Measurements from ENCODE around the gene GNAO1. TPM values are rescaled to one million over a fixed set of nuclear protein-coding genes. Genes with fewer than 3 reads are reported as not detected.
"Not testable (repeated sequence)": the region's sequence is repeated elsewhere in the genome, so short reads cannot be mapped to it uniquely, and the experiment has no call there.

The GNAO1 gene
- total RNA-seq, 1 donor from 2014 or later: 15.4 TPM

DNA sequence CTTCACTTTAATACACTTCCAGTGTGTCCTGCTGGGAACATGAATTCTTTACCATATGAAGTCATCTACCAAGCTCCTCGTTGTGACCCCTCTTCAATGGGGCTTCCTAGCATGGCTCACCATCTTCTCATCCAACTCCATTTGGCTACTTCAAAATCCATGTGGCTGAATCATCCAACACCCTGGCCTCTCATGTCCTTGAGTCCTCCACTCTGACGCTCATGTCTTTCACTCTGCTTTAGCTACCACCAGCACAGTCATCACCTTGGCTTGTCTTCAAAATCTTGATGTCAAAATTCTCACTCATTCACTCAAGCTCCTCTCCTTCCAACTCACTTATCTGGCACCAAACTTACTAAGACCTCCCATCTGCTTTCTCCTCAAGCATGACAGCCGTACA lies 198.3 kb downstream of the GNAO1 start:
- H3K36me3 ChIP-seq: peaks cover 78% of the 10 kb centered on the region

DNA sequence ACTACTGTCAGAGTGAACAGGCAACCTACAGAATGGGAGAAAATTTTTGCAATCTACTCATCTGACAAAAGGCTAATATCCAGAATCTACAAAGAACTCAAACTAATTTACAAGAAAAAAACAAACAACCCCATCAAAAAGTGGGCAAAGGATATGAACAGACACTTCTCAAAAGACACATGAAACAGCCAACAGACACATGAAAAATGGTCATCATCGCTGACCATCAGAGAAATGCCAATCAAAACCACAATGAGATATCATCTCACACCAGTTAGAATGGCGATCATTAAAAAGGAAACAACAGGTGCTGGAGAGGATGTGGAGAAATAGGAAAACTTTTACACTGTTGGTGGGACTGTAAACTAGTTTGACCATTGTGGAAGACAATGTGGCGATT lies 205.4 kb downstream of the GNAO1 start:
- H3K4me3 ChIP-seq; intact Hi-C loops (cut with micrococcal nuclease); H3K9me3 ChIP-seq (replicated peaks); DNase-seq; H3K27me3 ChIP-seq (ENCODE audit: low read depth); H3K27ac ChIP-seq (replicated peaks): not testable (repeated sequence)
- Histone ChIP-seq H3K4me1 (peaks cover 12% of the 10 kb centered on the region), H3K36me3 (peaks cover 40% of the 10 kb centered on the region)

More for the DNA sequence above, 198.3 kb downstream of the GNAO1 start:
- Histone ChIP-seq H3K27ac (replicated peaks) (no peak overlapping the region), H3K4me1 (no peaks in the 10 kb centered on the region), H3K9me3 (replicated peaks) (no peaks in the 10 kb centered on the region), H3K27me3 (ENCODE audit: low read depth) (no peaks in the 10 kb centered on the region), H3K4me3 (no peak overlapping the region)
- no peak for TF ChIP-seq CTCF (IDR thresholded peaks at IDR 0.05; ENCODE audit: borderline replicate concordance)
- no peak for DNase-seq
- intact Hi-C loops (cut with micrococcal nuclease): no loop called here

- no peak for TF ChIP-seq CTCF (IDR thresholded peaks at IDR 0.05; ENCODE audit: borderline replicate concordance)
- no peak overlapping the region for H3K27ac ChIP-seq (replicated peaks)
- intact Hi-C loops (cut with micrococcal nuclease): no loop called here
- DNase-seq: no peak
- H3K36me3 ChIP-seq: peaks cover 53% of the 10 kb centered on the region
- no peak overlapping the region for H3K4me3 ChIP-seq
- H3K27me3 ChIP-seq (ENCODE audit: low read depth): no peaks in the 10 kb centered on the region
- peaks cover 12% of the 10 kb centered on the region for H3K4me1 ChIP-seq
- H3K9me3 ChIP-seq (replicated peaks): no peaks in the 10 kb centered on the region
Observed at GRCh38 chr16:56399047-56399446, 207.8 kb downstream of the GNAO1 start.

DNA sequence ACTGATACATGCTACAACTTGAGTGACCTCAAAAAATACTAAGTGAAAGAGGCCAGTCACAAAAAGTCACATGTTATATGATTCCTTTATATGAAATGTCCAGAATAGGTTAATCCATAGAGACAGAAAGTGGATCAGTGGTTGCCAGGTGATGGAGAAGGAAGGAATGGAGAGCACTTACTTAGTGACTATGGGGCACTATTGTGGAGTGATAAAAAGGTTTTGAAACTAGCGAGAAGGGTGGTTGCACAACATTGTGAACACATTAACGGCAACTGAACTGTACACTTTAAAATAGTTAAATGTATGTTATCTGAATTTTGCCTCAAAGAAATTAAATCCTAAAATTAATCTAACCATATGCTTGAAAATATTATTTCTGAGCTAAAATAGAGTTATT lies 208.2 kb downstream of the GNAO1 start:
- no peak for TF ChIP-seq CTCF (IDR thresholded peaks at IDR 0.05; ENCODE audit: borderline replicate concordance)
- intact Hi-C loops (cut with micrococcal nuclease): no loop called here
- H3K36me3 ChIP-seq: peaks cover 58% of the 10 kb centered on the region

DNA sequence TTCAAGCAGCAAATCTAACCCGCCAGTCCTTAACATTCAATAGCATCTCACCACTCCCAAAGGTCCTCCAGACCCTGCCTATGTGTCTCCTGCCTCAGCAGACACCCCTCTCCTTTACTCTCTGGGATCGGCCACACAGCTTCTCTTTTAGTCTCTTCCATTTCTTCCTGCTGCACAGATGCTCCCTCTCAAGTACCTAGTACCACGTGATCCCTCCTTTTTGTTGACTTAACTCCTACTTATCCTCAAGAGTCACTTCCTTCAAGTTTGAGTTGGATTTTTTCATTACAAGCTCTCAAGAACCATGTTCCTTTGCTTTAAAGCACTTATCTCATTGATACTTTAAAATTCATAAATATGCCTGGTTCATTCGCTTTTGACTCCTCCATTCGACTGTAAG lies 209.2 kb downstream of the GNAO1 start:
- H3K27me3 ChIP-seq (ENCODE audit: low read depth): no peaks in the 10 kb centered on the region
- no peak for TF ChIP-seq CTCF (IDR thresholded peaks at IDR 0.05; ENCODE audit: borderline replicate concordance)
- no peak overlapping the region for H3K4me3 ChIP-seq
- H3K36me3 ChIP-seq: peaks cover 67% of the 10 kb centered on the region
- H3K4me1 ChIP-seq: peaks cover 12% of the 10 kb centered on the region
- H3K27ac ChIP-seq (replicated peaks): no peak overlapping the region
- intact Hi-C loops (cut with micrococcal nuclease): no loop called here
- H3K9me3 ChIP-seq (replicated peaks): no peaks in the 10 kb centered on the region
- DNase-seq: no peak

More for the DNA sequence above, 208.2 kb downstream of the GNAO1 start:
- Histone ChIP-seq H3K9me3 (replicated peaks) (no peaks in the 10 kb centered on the region), H3K4me1 (peaks cover 12% of the 10 kb centered on the region), H3K4me3 (no peak overlapping the region), H3K27ac (replicated peaks) (no peak overlapping the region), H3K27me3 (ENCODE audit: low read depth) (no peaks in the 10 kb centered on the region)
- DNase-seq: no peak

DNA sequence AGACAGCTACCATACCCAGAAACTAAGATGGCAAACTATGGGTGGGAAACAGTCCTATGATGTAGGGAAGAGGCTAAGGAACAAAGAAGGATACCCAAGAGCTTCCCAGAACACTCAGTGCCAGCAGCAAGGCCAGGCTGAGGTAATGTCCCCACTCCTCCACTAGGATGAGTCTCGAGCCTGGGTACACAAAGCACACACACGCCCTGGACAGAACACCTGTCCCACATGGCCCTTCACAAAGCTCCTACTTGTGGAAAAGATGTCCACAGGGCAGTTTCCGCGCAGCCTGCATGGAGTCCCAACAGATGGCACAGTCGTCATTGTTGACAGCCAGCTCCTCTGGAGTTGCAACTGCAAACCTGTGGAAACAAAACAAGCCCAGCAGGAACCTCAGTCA lies 210.2 kb downstream of the GNAO1 start:
- no peaks in the 10 kb centered on the region for H3K27me3 ChIP-seq (ENCODE audit: low read depth)
- intact Hi-C loops (cut with micrococcal nuclease): no loop called here
- H3K4me1 ChIP-seq: peaks cover 12% of the 10 kb centered on the region
- H3K36me3 ChIP-seq: peaks cover 69% of the 10 kb centered on the region
- no peaks in the 10 kb centered on the region for H3K9me3 ChIP-seq (replicated peaks)
- no peak for DNase-seq
- no peak for TF ChIP-seq CTCF (IDR thresholded peaks at IDR 0.05; ENCODE audit: borderline replicate concordance)
- H3K4me3 ChIP-seq: no peak overlapping the region
- H3K27ac ChIP-seq (replicated peaks): no peak overlapping the region

Measured in left ventricle myocardium inferior (tissue), 1 donor.